Smooth muscle cell (in vitro differentiated cells): ENCODE measurements around the gene CARD8. TPM values are rescaled to one million over a fixed set of nuclear protein-coding genes. Genes with fewer than 3 reads are reported as not detected.
A peak's percentile ranks its signal among the peaks of the same experiment; 100 is the strongest.

Experiments
- DNase-seq: peaks from one replicate; lab custom pipeline; 2025; ENCODE audit not compliant: unreplicated experiment; lab: John Stamatoyannopoulos, UW
- H2AFZ ChIP-seq: fragments of 200-600 bp; sonication (generic); 2 replicates; pipeline ENCODE4 v1.6.0; 2016; ENCODE audit warnings: antibody characterized with exemption, low read depth, mild to moderate bottlenecking
- H3F3A ChIP-seq: fragments of 200-600 bp; sonication (generic); 2 replicates; pipeline ENCODE4 v1.6.0; 2017; ENCODE audit warnings: antibody characterized with exemption, low read depth
- H3K27ac ChIP-seq: fragments of 200-600 bp; sonication (generic); 2 replicates; pipeline ENCODE4 v1.5.1; 2016; ENCODE audit warnings: low read depth, mild to moderate bottlenecking
- H3K27me3 ChIP-seq: fragments of 200-600 bp; sonication (generic); 2 replicates; pipeline ENCODE4 v1.6.1; 2016; ENCODE audit warnings: low read depth, mild to moderate bottlenecking
- H3K36me3 ChIP-seq: fragments of 200-600 bp; sonication (generic); 2 replicates; pipeline ENCODE4 v1.5.1; 2016; ENCODE audit warnings: low read depth
- H3K4me1 ChIP-seq: fragments of 200-600 bp; sonication (generic); 2 replicates; pipeline ENCODE4 v1.5.1; 2016; ENCODE audit warnings: low read depth
- H3K4me2 ChIP-seq: fragments of 200-600 bp; sonication (generic); 2 replicates; pipeline ENCODE4 v1.6.0; 2016; ENCODE audit warnings: mild to moderate bottlenecking
- H3K4me3 ChIP-seq: fragments of 200-600 bp; sonication (generic); 2 replicates; pipeline ENCODE4 v1.5.1; 2016; ENCODE audit warnings: mild to moderate bottlenecking
- H3K79me2 ChIP-seq: fragments of 200-600 bp; sonication (generic); 2 replicates; pipeline ENCODE4 v1.6.0; 2016; ENCODE audit warnings: low read depth, mild to moderate bottlenecking
- H3K9ac ChIP-seq: fragments of 200-600 bp; sonication (generic); 2 replicates; pipeline ENCODE4 v1.6.0; 2016; ENCODE audit warnings: low read depth
- H3K9me3 ChIP-seq: fragments of 200-600 bp; sonication (generic); replicated peaks from 2 replicates; pipeline ENCODE4 v1.5.1; 2016; ENCODE audit warnings: low read depth
- H4K20me1 ChIP-seq: fragments of 200-600 bp; sonication (generic); 2 replicates; pipeline ENCODE4 v1.6.0; 2016; ENCODE audit warnings: low read depth
- WGBS: methylation state at CpG from one replicate; pipeline ENCODE4 v1.1.7; 2016; ENCODE audit warnings: low lambda C conversion rate; 5-methylcytosine and 5-hydroxymethylcytosine counted together
- polyA plus RNA-seq: library from polyadenylated mRNA; unstranded; fragments of >200 nt; fragmentation: Nextera tagmentation; extraction: Ambion mirVana; gene quantifications from 2 replicates; pipeline ENCODE4 v1.2.1, GENCODE V29; 2016
- total RNA-seq: library from RNA; depleted of rRNA; stranded (reverse); fragments of >200 nt; gene quantifications from 2 replicates; pipeline ENCODE4 v1.2.3, GENCODE V29; 2014
- TF ChIP-seq, protein P1 (sequence below): fragments of 200-600 bp; sonication (generic); IDR thresholded peaks from 2 replicates; pipeline ENCODE4 v1.5.1; 2017; ENCODE audit warnings: borderline replicate concordance, mild to moderate bottlenecking, antibody characterized with exemption; ENCODE audit not compliant: insufficient read depth, poor library complexity, severe bottlenecking

The CARD8 gene
- total and polyA plus RNA-seq, 2 experiments from 2014 or later: 9.0 to 17.7 TPM

DNA sequence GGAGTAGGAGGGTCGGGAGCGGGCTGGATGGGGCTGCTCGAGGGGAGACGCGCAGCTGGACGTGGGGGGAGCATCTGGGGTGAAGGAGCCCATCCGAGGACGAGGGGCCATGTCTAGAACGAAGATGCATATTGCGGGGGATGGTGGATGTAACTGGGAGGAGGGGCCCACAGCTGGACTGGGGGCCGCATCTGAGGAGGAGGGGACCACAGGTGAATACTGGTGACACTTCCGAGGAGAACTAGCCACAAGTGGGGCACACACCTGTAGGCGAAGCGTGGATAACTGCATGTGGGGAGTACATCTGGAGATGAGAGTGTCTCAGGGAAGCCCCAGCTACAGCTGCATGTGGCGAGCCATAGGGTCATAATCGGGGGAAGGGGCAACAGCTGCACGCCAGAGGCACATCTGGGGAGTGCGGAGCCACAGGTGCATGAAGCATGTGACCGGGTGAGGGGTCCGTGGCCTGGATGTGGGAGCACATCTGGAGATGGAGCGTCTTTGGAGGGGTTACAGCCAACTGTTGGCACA lies 84.8 kb downstream of the CARD8 start:
- H2AFZ ChIP-seq: peak overlapping the region; percentile 95
- TF ChIP-seq, protein P1, sequence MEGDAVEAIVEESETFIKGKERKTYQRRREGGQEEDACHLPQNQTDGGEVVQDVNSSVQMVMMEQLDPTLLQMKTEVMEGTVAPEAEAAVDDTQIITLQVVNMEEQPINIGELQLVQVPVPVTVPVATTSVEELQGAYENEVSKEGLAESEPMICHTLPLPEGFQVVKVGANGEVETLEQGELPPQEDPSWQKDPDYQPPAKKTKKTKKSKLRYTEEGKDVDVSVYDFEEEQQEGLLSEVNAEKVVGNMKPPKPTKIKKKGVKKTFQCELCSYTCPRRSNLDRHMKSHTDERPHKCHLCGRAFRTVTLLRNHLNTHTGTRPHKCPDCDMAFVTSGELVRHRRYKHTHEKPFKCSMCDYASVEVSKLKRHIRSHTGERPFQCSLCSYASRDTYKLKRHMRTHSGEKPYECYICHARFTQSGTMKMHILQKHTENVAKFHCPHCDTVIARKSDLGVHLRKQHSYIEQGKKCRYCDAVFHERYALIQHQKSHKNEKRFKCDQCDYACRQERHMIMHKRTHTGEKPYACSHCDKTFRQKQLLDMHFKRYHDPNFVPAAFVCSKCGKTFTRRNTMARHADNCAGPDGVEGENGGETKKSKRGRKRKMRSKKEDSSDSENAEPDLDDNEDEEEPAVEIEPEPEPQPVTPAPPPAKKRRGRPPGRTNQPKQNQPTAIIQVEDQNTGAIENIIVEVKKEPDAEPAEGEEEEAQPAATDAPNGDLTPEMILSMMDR: no peak
- H3K9me3 ChIP-seq: no peaks in the 10 kb centered on the region
- peak overlapping the region; percentile 90 for H3K4me3 ChIP-seq
- H3K27ac ChIP-seq: no peak overlapping the region
- H3K79me2 ChIP-seq: peaks cover 9% of the 10 kb centered on the region
- DNase-seq: no peak
- H3F3A ChIP-seq: no peaks in the 10 kb centered on the region
- no peaks in the 10 kb centered on the region for H3K27me3 ChIP-seq
- peak overlapping the region; percentile 67 for H3K9ac ChIP-seq
- 10% methylated on average over 16 of the region's 21 CpGs for WGBS
- H4K20me1 ChIP-seq: no peaks in the 10 kb centered on the region
- no peaks in the 10 kb centered on the region for H3K36me3 ChIP-seq
- peaks cover 9% of the 10 kb centered on the region for H3K4me1 ChIP-seq
- H3K4me2 ChIP-seq: peak overlapping the region; percentile 94

DNA sequence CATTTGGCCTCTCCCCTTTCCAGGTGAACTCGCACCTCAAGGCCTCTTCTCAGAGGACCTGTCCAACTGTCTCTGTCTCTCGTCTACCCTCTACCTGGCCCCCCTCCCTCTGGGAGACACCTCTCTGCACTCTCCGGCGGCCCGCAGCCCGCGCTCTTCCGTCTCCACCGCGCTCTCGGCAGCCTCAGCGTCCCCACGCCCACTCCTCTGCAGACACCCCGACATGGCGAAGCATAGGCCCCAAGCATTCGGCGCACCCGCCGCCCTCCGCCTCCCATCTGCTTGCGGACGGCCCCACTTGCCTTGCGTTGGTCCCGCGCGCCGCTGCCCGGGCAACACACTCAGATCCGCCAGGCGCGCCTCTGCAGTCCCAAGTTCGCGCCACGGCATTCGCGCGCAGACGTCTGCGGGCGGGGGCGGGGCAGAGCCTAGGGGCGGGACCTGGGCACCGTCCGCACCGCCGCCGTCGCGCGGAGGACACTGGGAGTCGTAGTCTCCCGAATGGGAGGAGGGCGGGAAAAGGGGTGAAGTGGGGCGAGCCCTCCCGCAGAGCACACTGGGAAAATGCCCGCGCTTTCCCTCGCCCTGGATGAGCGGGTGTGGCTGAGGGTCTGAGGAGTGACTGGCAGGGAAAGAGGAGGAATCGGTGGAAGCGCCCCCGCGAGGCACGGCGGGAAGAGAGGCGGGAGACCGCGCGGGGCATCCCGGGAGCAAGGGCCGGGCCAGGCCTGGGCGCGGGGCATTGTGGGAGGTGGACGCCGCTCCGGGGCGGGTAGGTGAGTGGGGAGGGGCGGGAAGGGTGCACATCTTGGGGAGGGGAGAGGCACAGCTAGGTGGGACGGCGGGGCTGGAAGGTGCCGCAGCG lies 85.5 kb downstream of the CARD8 start, which contains the start of the genes LIG1 and ZSWIM9:
TSS of gene LIG1 (minus strand) at position 406 of the 865 bp plus-strand sequence. CDS start 4,778 bp downstream, outside the sequence.
TSS of gene ZSWIM9 (plus strand) at position 742 of the 865 bp plus-strand sequence. CDS start 1,123 bp downstream, outside the sequence.
- H3K27me3 ChIP-seq: no peaks in the 10 kb centered on the region
- H3K79me2 ChIP-seq: peaks cover 9% of the 10 kb centered on the region
- H3F3A ChIP-seq: no peaks in the 10 kb centered on the region
- H4K20me1 ChIP-seq: no peaks in the 10 kb centered on the region
- peak within 1 kb of the TSS; percentile 94 for H3K4me2 ChIP-seq
- H3K9ac ChIP-seq: peak within 1 kb of the TSS; percentile 67
- H3K4me3 ChIP-seq: peak within 1 kb of the TSS; percentile 90
- peaks cover 9% of the 10 kb centered on the region for H3K4me1 ChIP-seq
- no peaks in the 10 kb centered on the region for H3K36me3 ChIP-seq
- DNase-seq: peak; percentile 98
- H3K9me3 ChIP-seq: no peaks in the 10 kb centered on the region
- H3K27ac ChIP-seq: peak within 1 kb of the TSS; percentile 69
- TF ChIP-seq, protein P1: no peak
- peak within 1 kb of the TSS; percentile 95 for H2AFZ ChIP-seq
- under 1% methylated on average over 40 of the region's 82 CpGs for WGBS

DNA sequence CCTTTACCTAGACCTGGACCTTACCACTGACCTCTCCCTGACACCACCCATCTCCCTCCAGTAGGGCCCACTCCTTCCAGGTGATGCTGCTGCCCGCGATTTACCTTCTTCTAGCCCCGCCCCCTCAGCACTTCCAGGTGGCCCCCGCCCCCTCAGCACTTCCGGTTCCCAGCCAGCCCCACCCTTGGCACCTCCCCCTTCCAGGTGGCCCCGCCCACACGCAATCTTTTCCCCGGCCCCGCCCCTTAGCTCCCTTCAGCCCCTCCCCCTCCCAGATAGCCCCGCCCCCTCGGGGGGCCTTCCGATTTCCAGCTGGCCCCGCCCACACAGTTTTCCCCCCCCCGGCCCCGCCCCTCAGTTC lies 86.2 kb downstream of the CARD8 start:
- 0% methylated on average over 3 of the region's 15 CpGs for WGBS
- no peaks in the 10 kb centered on the region for H4K20me1 ChIP-seq

More for the DNA sequence above, 86.2 kb downstream of the CARD8 start:
- Histone ChIP-seq H3K4me2 (peak overlapping the region; percentile 94), H3K27me3 (no peaks in the 10 kb centered on the region), H3K4me1 (peaks cover 9% of the 10 kb centered on the region), H3K4me3 (peak overlapping the region; percentile 90), H3K36me3 (no peaks in the 10 kb centered on the region), H2AFZ (peak overlapping the region; percentile 32), H3K79me2 (peaks cover 9% of the 10 kb centered on the region), H3K9me3 (no peaks in the 10 kb centered on the region), H3K27ac (peak overlapping the region; percentile 8), H3K9ac (no peak overlapping the region), H3F3A (no peaks in the 10 kb centered on the region)
- DNase-seq: peak; percentile 72
- TF ChIP-seq, protein P1: no peak
